H1 (cell line): Measurements from ENCODE around the gene BUD23.

ENCODE experiments used
- BRCA1 ChIP-seq: IDR thresholded peaks from 2 replicates; pipeline ENCODE4 v1.6.1; 2012; ENCODE audit warnings: low read depth, low read length, improper control_type of control experiment
- EGR1 ChIP-seq: IDR thresholded peaks from 2 replicates; pipeline ENCODE4 v1.6.1; 2011; ENCODE audit warnings: low read depth, low read length, borderline replicate concordance
- EP300 ChIP-seq, 2 experiments: IDR thresholded peaks; 1 replicate in 1 of 2; 2 replicates in 1 of 2; pipeline ENCODE4 v1.6.1; 2011 to 2012; ENCODE audit warnings: low read depth in 2 of 2, low read length in 2 of 2, mild to moderate bottlenecking in 2 of 2, borderline replicate concordance in 1 of 2, inconsistent platforms in 1 of 2, moderate library complexity in 1 of 2
- EZH2 ChIP-seq: fragments of 200-600 bp; sonication (generic); IDR thresholded peaks from 2 replicates; pipeline ENCODE4 v1.7.1; 2012; ENCODE audit warnings: low read depth, mild to moderate bottlenecking, moderate library complexity, low read length, inconsistent platforms; ENCODE audit not compliant: severe bottlenecking
- FOSL1 ChIP-seq: IDR thresholded peaks from 2 replicates; pipeline ENCODE4 v1.6.1; 2011; ENCODE audit warnings: mild to moderate bottlenecking, low read depth, low read length, moderate library complexity; ENCODE audit not compliant: insufficient read depth
- JUND ChIP-seq: IDR thresholded peaks from 2 replicates; pipeline ENCODE4 v1.6.1; 2011; ENCODE audit warnings: mild to moderate bottlenecking, improper control_type of control experiment, low read length
- KDM5A ChIP-seq: fragments of 200-600 bp; IDR thresholded peaks from 2 replicates; pipeline ENCODE4 v1.7.1; 2012; ENCODE audit warnings: mild to moderate bottlenecking, low read length, inconsistent platforms, mixed read lengths
- POLR2A ChIP-seq, 2 experiments: IDR thresholded peaks; 1 replicate in 1 of 2; 2 replicates in 1 of 2; pipeline ENCODE4 v1.6.1; 2011; ENCODE audit warnings: low read depth in 2 of 2, low read length in 2 of 2, mild to moderate bottlenecking in 2 of 2; ENCODE audit errors: control extremely low read depth in 1 of 2
- POLR2AphosphoS5 ChIP-seq: IDR thresholded peaks from 2 replicates; pipeline ENCODE4 v1.6.1; 2011; ENCODE audit warnings: low read depth, low read length
- SP2 ChIP-seq: IDR thresholded peaks from 2 replicates; pipeline ENCODE4 v1.6.1; 2012; ENCODE audit warnings: mild to moderate bottlenecking, low read length, inconsistent platforms
- SP4 ChIP-seq: IDR thresholded peaks from 2 replicates; pipeline ENCODE4 v1.6.1; 2012; ENCODE audit warnings: low read length, inconsistent platforms
- TCF12 ChIP-seq: IDR thresholded peaks from 2 replicates; pipeline ENCODE4 v1.6.1; 2011; ENCODE audit warnings: low read depth, mild to moderate bottlenecking, low read length
- TF ChIP-seq, protein P1 (sequence below), 3 experiments: IDR thresholded peaks; 1 replicate in 2 of 3; 2 replicates in 1 of 3; pipeline versions ENCODE4 v1.5.1 to v1.6.1; 2011; ENCODE audit warnings: low read length in 3 of 3, mild to moderate bottlenecking in 3 of 3, inconsistent platforms in 2 of 3, low read depth in 1 of 3, moderate library complexity in 1 of 3; ENCODE audit not compliant: insufficient read depth in 1 of 3; ENCODE audit errors: control extremely low read depth in 1 of 3
- TF ChIP-seq, protein P2 (sequence below): IDR thresholded peaks from 2 replicates; pipeline ENCODE4 v1.6.1; 2012; ENCODE audit warnings: inconsistent platforms

DNA sequence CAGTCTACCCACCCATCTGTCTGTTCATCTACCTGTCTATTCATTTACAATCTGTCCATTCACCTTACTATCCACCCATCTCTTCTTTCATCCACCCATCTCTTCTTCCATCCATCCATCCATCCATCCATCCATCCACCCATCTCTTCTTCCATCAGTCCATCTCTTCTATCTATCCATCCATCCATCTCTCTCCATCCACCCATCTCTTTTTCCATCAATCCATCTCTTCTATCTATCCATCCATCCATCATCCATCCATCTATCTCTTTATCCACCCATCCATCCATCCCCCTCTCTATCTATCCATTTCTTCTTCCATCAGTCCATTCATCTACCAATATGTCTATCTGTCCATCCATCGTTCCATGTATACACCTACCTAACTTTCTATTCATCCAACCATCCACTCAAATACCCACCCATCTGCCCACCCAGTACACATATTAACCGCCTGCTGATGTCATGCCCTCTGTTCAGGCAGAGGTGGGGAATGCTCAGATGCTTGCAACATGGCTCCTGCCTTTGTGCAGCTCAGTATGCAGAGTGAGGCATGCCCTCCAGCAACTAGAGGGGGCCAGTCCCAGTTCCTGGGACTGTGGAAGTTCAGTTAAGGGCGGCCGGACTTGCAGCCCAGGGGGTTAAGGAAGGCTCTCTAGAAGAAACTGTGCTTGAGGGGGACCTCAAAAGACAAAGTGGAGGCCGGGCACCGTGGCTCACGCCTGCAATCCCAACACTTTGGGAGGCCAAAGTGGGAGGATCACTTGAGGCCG is 47.8 kb upstream of the BUD23 start:
- TF ChIP-seq POLR2A (IDR thresholded peaks at IDR 0.05; ENCODE audit: control extremely low read depth in 1 of 2, low read depth in 2 of 2, low read length in 2 of 2) (no peak), POLR2AphosphoS5 (no peak), EZH2 (no peak), SP2 (no peak), TCF12 (no peak), SP4 (no peak), BRCA1 (no peak), EGR1 (no peak), EP300 (IDR thresholded peaks at IDR 0.05; ENCODE audit: borderline replicate concordance in 1 of 2, low read depth in 2 of 2, low read length in 2 of 2) (no peak), JUND (no peak), KDM5A (no peak), FOSL1 (no peak)
- TF ChIP-seq, protein P1, sequence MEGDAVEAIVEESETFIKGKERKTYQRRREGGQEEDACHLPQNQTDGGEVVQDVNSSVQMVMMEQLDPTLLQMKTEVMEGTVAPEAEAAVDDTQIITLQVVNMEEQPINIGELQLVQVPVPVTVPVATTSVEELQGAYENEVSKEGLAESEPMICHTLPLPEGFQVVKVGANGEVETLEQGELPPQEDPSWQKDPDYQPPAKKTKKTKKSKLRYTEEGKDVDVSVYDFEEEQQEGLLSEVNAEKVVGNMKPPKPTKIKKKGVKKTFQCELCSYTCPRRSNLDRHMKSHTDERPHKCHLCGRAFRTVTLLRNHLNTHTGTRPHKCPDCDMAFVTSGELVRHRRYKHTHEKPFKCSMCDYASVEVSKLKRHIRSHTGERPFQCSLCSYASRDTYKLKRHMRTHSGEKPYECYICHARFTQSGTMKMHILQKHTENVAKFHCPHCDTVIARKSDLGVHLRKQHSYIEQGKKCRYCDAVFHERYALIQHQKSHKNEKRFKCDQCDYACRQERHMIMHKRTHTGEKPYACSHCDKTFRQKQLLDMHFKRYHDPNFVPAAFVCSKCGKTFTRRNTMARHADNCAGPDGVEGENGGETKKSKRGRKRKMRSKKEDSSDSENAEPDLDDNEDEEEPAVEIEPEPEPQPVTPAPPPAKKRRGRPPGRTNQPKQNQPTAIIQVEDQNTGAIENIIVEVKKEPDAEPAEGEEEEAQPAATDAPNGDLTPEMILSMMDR (IDR thresholded peaks at IDR 0.05; ENCODE audit: control extremely low read depth in 1 of 3, insufficient read depth in 1 of 3, low read depth in 1 of 3, low read length in 3 of 3): no peak
- TF ChIP-seq, protein P2, sequence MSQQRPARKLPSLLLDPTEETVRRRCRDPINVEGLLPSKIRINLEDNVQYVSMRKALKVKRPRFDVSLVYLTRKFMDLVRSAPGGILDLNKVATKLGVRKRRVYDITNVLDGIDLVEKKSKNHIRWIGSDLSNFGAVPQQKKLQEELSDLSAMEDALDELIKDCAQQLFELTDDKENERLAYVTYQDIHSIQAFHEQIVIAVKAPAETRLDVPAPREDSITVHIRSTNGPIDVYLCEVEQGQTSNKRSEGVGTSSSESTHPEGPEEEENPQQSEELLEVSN: no peak
